H1 (cell line): ENCODE results near the gene IMP3.

ENCODE experiments used
- ATF3 ChIP-seq: IDR thresholded peaks from 2 replicates; pipeline ENCODE4 v1.6.1; 2011; ENCODE audit warnings: low read depth, mild to moderate bottlenecking, low read length; ENCODE audit not compliant: insufficient read depth
- CHD1 ChIP-seq: IDR thresholded peaks from 2 replicates; pipeline ENCODE4 v1.6.1; 2012; ENCODE audit warnings: low read depth, low read length, improper control_type of control experiment
- CTCF ChIP-seq, 3 experiments: IDR thresholded peaks; 1 replicate in 2 of 3; 2 replicates in 1 of 3; pipeline versions ENCODE4 v1.5.1 to v1.6.1; 2011; ENCODE audit warnings: low read length in 3 of 3, mild to moderate bottlenecking in 3 of 3, inconsistent platforms in 2 of 3, low read depth in 1 of 3, moderate library complexity in 1 of 3; ENCODE audit not compliant: insufficient read depth in 1 of 3; ENCODE audit errors: control extremely low read depth in 1 of 3
- E2F6 ChIP-seq: IDR thresholded peaks from 2 replicates; pipeline ENCODE4 v1.6.1; 2012; ENCODE audit warnings: inconsistent platforms
- EP300 ChIP-seq, 2 experiments: IDR thresholded peaks; 1 replicate in 1 of 2; 2 replicates in 1 of 2; pipeline ENCODE4 v1.6.1; 2011 to 2012; ENCODE audit warnings: low read depth in 2 of 2, low read length in 2 of 2, mild to moderate bottlenecking in 2 of 2, borderline replicate concordance in 1 of 2, inconsistent platforms in 1 of 2, moderate library complexity in 1 of 2
- EZH2 ChIP-seq: fragments of 200-600 bp; sonication (generic); IDR thresholded peaks from 2 replicates; pipeline ENCODE4 v1.7.1; 2012; ENCODE audit warnings: low read depth, mild to moderate bottlenecking, moderate library complexity, low read length, inconsistent platforms; ENCODE audit not compliant: severe bottlenecking
- GABPA ChIP-seq: IDR thresholded peaks from 2 replicates; pipeline ENCODE4 v1.6.1; 2011; ENCODE audit warnings: mild to moderate bottlenecking, low read length, moderate library complexity, borderline replicate concordance; ENCODE audit not compliant: insufficient read depth
- POLR2A ChIP-seq, 2 experiments: IDR thresholded peaks; 1 replicate in 1 of 2; 2 replicates in 1 of 2; pipeline ENCODE4 v1.6.1; 2011; ENCODE audit warnings: low read depth in 2 of 2, low read length in 2 of 2, mild to moderate bottlenecking in 2 of 2; ENCODE audit errors: control extremely low read depth in 1 of 2
- POLR2AphosphoS5 ChIP-seq: IDR thresholded peaks from 2 replicates; pipeline ENCODE4 v1.6.1; 2011; ENCODE audit warnings: low read depth, low read length
- RBBP5 ChIP-seq: IDR thresholded peaks from 2 replicates; pipeline ENCODE4 v1.7.1; 2012; ENCODE audit warnings: low read depth, mild to moderate bottlenecking, inconsistent platforms, low read length, moderate library complexity, borderline replicate concordance
- SIN3A ChIP-seq, 2 experiments: IDR thresholded peaks in 1 of 2; conservative IDR thresholded peaks in 1 of 2; 2 replicates each; pipeline ENCODE4 v1.6.1; 2011 to 2012; ENCODE audit warnings: low read length in 2 of 2, improper control_type of control experiment in 1 of 2, low read depth in 1 of 2, mild to moderate bottlenecking in 1 of 2
- SP1 ChIP-seq: IDR thresholded peaks from 2 replicates; pipeline ENCODE4 v1.6.1; 2011; ENCODE audit warnings: low read depth, low read length
- YY1 ChIP-seq: IDR thresholded peaks from 2 replicates; pipeline ENCODE4 v1.6.1; 2011; ENCODE audit warnings: low read depth, mild to moderate bottlenecking, low read length

GRCh38 chr15:75673426-75674235 lies 33.6 kb upstream of the IMP3 start:
- TF ChIP-seq CTCF (IDR thresholded peaks at IDR 0.05; ENCODE audit: control extremely low read depth in 1 of 3, insufficient read depth in 1 of 3, low read depth in 1 of 3, low read length in 3 of 3) (no peak), E2F6 (no peak), EZH2 (no peak), ATF3 (no peak), EP300 (IDR thresholded peaks at IDR 0.05; ENCODE audit: borderline replicate concordance in 1 of 2, low read depth in 2 of 2, low read length in 2 of 2) (no peak), POLR2A (IDR thresholded peaks at IDR 0.05; ENCODE audit: control extremely low read depth in 1 of 2, low read depth in 2 of 2, low read length in 2 of 2) (no peak), YY1 (no peak), GABPA (no peak), SP1 (no peak), CHD1 (no peak), RBBP5 (no peak), SIN3A (conservative IDR thresholded peaks at IDR 0.05 in 1 of 2, IDR thresholded peaks at IDR 0.05 in 1 of 2; ENCODE audit: low read depth in 1 of 2, low read length in 2 of 2) (no peak), POLR2AphosphoS5 (no peak)
